Esophagus squamous epithelium (tissue), 5 donors: ENCODE data around the gene SLC25A42. TPM values are rescaled to one million over a fixed set of nuclear protein-coding genes. Genes with fewer than 3 reads are reported as not detected.

Experiments used
- DNase-seq: peaks from one replicate; lab custom pipeline; 2025; lab: John Stamatoyannopoulos, UW
- H3K27ac ChIP-seq, 4 donors: fragments of 200-600 bp; sonication (generic); one replicate each; pipeline ENCODE4 v1.5.1; 2016 to 2019; ENCODE audit warnings: mild to moderate bottlenecking in 1 of 4
- H3K27me3 ChIP-seq, 4 donors: fragments of 200-600 bp; sonication (generic); 1 replicate in 3 of 4; 2 replicates in 1 of 4; pipeline versions ENCODE4 v1.5.1 to v1.6.0; 2017 to 2021; ENCODE audit warnings: antibody characterized with exemption in 1 of 4
- H3K36me3 ChIP-seq, 3 donors: fragments of 200-600 bp; sonication (generic); one replicate each; pipeline ENCODE4 v1.5.1; 2016 to 2019
- H3K4me1 ChIP-seq, 3 donors: fragments of 200-600 bp; sonication (generic); one replicate each; pipeline ENCODE4 v1.5.1; 2017 to 2019
- H3K4me3 ChIP-seq, 4 donors: fragments of 200-600 bp; sonication (generic); 1 replicate in 3 of 4; 2 replicates in 1 of 4; pipeline ENCODE4 v1.5.1; 2016 to 2019; ENCODE audit warnings: mild to moderate bottlenecking in 2 of 4, moderate library complexity in 1 of 4
- H3K9me3 ChIP-seq, 3 donors: fragments of 200-600 bp; sonication (generic); one replicate each; pipeline ENCODE4 v1.5.1; 2016 to 2019
- POLR2A ChIP-seq, 4 donors: fragments of 450-650 bp; IDR thresholded peaks; one replicate each; pipeline ENCODE4 v1.6.1; 2017; ENCODE audit warnings: antibody characterized with exemption in 4 of 4, mild to moderate bottlenecking in 4 of 4, moderate library complexity in 3 of 4
- WGBS, 2 donors: methylation state at CpG; one replicate each; pipeline ENCODE4 v1.1.5; 2018; 5-methylcytosine and 5-hydroxymethylcytosine counted together
- intact Hi-C: fragments of 100-400 bp; cut with DNase I; formaldehyde crosslinking; loops from one replicate; pipeline ENCODE4 v1.15.0; 2022
- total RNA-seq, 4 donors: library from RNA; depleted of rRNA; stranded (reverse); fragments of >200 nt; gene quantifications; one replicate each; pipeline ENCODE4 v1.1.0, GENCODE V29; 2016
- TF ChIP-seq, protein P1 (sequence below), 6 experiments: fragments of 450-650 bp in 4 of 6; fragments of 200-600 bp in 2 of 6; sonication (generic) in 2 of 6; IDR thresholded peaks; one replicate each; pipeline ENCODE4 v1.5.1; 2016 to 2019; ENCODE audit warnings: antibody characterized with exemption in 6 of 6, mild to moderate bottlenecking in 4 of 6, moderate library complexity in 4 of 6
- donor health status: DM: yes; HTN: yes; CAD: no.

Gene SLC25A42
- total RNA-seq, 4 donors from 2014 or later = 1.7 to 3.8 (median 3.3) TPM

DNA sequence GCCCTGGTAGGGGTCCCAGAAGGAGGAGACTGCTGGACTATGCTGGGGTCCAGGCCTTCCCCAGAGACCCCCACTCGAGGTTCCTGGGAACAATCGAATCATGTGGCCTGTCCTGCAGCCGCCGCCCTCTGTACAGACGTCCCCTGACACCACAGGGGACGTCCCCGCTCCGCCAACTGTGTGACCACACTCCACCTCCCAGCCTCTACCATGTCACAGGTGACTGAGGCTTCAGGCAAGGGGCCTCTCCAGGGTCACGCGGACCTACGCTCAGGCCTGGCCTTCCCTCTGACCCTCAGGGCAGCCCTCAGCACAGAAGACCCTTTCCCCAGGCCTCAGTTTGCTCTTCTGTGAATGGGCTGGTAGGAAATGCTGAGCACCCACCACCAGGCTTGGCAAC is 87.6 kb downstream of the SLC25A42 start:
- Histone ChIP-seq H3K27ac (no peak overlapping the region), H3K27me3 (no peaks in the 10 kb centered on the region), H3K36me3 (peaks cover 0 to 41% (median 3%) of the 10 kb centered on the region in 3 donors), H3K4me1 (no peaks in the 10 kb centered on the region), H3K9me3 (no peaks in the 10 kb centered on the region), H3K4me3 (no peak overlapping the region)
- intact Hi-C loops = no loop called here
- TF ChIP-seq, protein P1, sequence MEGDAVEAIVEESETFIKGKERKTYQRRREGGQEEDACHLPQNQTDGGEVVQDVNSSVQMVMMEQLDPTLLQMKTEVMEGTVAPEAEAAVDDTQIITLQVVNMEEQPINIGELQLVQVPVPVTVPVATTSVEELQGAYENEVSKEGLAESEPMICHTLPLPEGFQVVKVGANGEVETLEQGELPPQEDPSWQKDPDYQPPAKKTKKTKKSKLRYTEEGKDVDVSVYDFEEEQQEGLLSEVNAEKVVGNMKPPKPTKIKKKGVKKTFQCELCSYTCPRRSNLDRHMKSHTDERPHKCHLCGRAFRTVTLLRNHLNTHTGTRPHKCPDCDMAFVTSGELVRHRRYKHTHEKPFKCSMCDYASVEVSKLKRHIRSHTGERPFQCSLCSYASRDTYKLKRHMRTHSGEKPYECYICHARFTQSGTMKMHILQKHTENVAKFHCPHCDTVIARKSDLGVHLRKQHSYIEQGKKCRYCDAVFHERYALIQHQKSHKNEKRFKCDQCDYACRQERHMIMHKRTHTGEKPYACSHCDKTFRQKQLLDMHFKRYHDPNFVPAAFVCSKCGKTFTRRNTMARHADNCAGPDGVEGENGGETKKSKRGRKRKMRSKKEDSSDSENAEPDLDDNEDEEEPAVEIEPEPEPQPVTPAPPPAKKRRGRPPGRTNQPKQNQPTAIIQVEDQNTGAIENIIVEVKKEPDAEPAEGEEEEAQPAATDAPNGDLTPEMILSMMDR (IDR thresholded peaks at IDR 0.05) = no peak
- no peak for TF ChIP-seq POLR2A (IDR thresholded peaks at IDR 0.05)
- 64 to 87% methylated on average over 3 to 4 of the region's 11 CpGs for WGBS, 2 donors
- DNase-seq = no peak

DNA sequence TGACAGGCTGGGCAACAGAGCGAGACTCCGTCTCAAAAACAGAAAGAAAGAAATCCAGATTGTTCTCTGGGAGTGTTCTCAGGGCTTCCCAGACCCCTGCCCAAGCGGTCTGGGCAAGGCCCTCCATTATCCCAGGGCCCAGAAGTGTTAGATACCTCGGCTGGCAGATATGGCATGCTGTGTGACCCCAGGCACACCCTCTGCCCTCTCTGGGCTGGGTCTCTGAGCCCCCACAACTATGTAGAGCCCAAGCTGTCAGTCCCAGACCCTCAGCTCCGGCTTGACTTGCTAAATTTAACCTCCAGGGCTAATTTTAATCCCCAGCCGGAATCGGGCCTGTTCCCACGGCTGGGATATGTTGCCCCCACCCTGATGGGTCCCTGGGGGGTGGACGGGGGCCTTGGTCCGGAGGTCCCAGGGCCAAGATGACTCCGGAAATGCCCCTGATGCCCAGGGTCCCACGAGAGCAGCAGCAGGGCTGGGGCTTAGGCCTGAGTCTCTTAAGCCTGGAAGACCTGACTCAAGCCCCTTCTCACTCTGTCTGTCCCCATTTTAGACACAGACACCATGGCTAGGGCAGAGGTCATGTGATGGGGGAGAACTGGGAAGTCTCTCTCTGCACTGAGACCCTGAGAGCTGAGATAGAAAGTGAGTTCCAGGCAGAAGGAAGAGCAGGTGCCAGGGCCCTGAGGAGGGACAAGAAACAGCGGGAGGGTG is 89.0 kb downstream of the SLC25A42 start:
- peaks cover 0 to 34% (median 0%) of the 10 kb centered on the region in 3 donors for H3K36me3 ChIP-seq
- DNase-seq = no peak
- no peaks in the 10 kb centered on the region for H3K9me3 ChIP-seq
- no peak overlapping the region for H3K27ac ChIP-seq
- intact Hi-C loops = no loop called here
- H3K4me3 ChIP-seq = no peak overlapping the region
- no peaks in the 10 kb centered on the region for H3K4me1 ChIP-seq
- WGBS, 2 donors = 73 to 75% methylated on average over 4 to 10 of the region's 13 CpGs
- no peaks in the 10 kb centered on the region for H3K27me3 ChIP-seq
- TF ChIP-seq POLR2A (IDR thresholded peaks at IDR 0.05) = no peak
- TF ChIP-seq, protein P1 (IDR thresholded peaks at IDR 0.05) = no peak

DNA sequence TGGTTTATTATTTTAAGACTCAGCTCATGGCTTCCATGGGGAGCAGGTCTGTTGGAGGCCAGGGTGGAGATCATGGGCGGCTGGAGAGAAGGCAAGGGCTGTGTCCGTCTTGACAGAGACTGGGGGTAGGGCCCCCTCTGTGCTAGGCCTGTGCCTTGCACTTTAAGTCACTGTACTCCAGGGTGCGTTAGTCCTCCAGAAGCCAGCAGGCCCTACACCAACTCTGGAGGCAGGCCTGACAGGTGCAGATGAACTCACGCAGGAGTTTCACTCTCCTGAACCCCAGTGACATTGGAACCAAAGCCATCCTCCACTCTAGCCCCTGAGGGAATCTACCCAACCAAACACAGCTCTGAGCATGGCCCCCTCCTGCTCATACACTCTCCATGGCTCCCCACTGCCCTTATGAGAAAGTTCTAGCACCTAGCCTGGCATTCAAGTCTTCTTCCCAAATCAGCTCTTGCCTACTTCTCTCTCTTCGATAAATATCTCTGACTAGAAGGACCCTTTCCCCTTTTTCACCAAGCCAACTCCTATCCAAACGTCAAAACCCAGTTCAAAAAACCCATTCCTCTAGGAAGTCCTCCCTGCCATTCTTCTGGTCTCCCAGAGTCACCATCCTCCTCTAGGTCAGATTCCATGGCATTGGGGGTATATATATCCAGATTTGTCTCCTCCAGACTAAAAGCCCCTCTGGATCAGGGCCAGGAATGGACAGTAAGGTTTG is 91.1 kb downstream of the SLC25A42 start:
- intact Hi-C loops = no loop called here
- no peaks in the 10 kb centered on the region for H3K4me1 ChIP-seq
- no peak overlapping the region for H3K4me3 ChIP-seq
- H3K27ac ChIP-seq = no peak overlapping the region
- H3K36me3 ChIP-seq = peaks cover 0 to 15% (median 0%) of the 10 kb centered on the region in 3 donors
- no peaks in the 10 kb centered on the region for H3K9me3 ChIP-seq
- TF ChIP-seq, protein P1 (IDR thresholded peaks at IDR 0.05) = no peak
- TF ChIP-seq POLR2A (IDR thresholded peaks at IDR 0.05) = no peak
- no peaks in the 10 kb centered on the region for H3K27me3 ChIP-seq
- DNase-seq = no peak
- 81 to 91% methylated on average over 4 to 6 of the region's 6 CpGs for WGBS, 2 donors

DNA sequence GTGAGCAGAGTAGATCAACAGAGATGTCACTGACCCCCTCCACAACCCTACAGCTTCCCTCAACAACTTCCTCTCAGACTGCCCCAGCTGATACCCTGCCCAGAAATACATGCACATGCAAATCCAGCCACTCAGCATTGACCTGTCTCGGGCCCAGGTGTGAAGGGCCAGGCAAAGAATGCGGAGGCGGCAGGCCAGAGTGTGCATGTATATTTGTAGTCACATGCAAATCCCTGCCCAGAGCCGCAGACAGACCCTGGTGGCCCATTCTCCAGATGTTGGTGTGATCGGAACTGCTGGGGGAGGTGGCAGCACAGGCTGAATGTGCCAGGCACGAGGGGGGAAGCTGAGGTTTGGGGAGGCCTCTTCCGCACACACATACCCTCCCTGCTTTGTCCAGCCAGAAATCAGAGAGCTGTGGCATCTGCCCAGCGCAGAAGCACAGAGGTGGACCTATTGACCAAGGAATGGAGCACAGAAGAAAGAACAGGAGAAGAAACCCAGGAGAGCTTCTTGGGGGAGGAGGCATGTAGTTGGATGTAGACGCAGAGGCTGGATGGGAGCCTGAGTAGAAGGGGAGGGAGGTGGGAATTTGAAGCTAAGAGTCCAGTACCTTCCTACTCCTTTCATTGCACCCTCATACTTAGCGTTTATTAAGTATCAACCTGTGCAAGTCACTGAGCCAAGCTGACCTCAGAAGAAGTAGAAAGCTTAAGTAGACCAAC is 91.9 kb downstream of the SLC25A42 start:
- H3K4me1 ChIP-seq = no peaks in the 10 kb centered on the region
- H3K9me3 ChIP-seq = no peaks in the 10 kb centered on the region
- TF ChIP-seq, protein P1 (IDR thresholded peaks at IDR 0.05) = no peak
- TF ChIP-seq POLR2A (IDR thresholded peaks at IDR 0.05) = no peak
- H3K27me3 ChIP-seq = no peaks in the 10 kb centered on the region
- intact Hi-C loops = no loop called here
- no peak overlapping the region for H3K27ac ChIP-seq
- H3K4me3 ChIP-seq = no peak overlapping the region
- H3K36me3 ChIP-seq = peaks cover 0 to 15% (median 0%) of the 10 kb centered on the region in 3 donors
- WGBS, 2 donors = 72 to 94% methylated on average over 6 to 9 of the region's 10 CpGs
- no peak for DNase-seq
